NCI-H748 (cell line): ENCODE results near the gene GPR84.
"Not testable (repeated sequence)": the region's sequence is repeated elsewhere in the genome, so short reads cannot be mapped to it uniquely, and the experiment has no call there.

ENCODE experiments used
- DNase-seq: peaks from one replicate; lab custom pipeline; 2025; ENCODE audit not compliant: unreplicated experiment; lab: John Stamatoyannopoulos, UW

GPR84 gene

GRCh38 chr12:54328595-54329337 lies 35.5 kb downstream of the GPR84 start:
- no peak for DNase-seq

DNA sequence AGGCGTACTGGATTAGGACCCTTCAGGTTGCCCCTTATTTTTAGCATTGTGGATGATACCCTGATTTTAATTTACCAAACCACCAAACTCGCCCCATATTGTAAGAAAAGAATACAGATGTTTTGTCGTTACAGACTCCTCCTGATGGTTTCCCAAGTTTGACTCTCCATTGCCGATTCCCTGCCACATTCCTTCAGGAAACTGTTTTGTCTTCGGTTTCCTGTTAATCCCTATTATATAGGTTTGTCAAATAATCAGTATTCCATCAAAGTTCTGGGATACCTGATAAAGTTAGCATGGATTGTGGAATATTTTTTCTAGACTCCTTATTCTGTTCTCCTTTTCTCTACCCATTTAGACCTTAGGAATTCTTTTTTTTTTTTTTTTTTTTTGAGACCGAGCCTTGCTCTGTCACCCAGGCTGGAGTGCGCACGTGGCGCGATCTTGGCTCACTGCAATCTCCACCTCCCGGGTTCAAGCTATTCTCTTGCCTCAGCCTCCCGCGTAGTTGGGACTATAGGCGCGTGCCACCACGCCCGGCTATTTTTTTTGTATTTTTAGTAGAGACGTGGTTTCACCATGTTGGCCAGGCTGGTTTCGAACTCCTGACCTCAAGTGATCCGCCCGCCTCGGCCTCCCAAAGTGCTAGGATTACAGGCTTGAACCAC lies 38.7 kb downstream of the GPR84 start:
- DNase-seq = not testable (repeated sequence)

GRCh38 chr12:54324617-54325441 lies 39.5 kb downstream of the GPR84 start, which contains the start of gene COPZ1:
COPZ1 (plus strand) TSS chr12:54325131; CDS start chr12:54325164, 33 bp downstream.
- peak; percentile 100 for DNase-seq

- DNase-seq = no peak
Measured at GRCh38 chr12:54321363-54321762, 42.9 kb downstream of the GPR84 start.
